ENCODE data around the gene THOP1.

GRCh38 chr19:2790194-2790556 lies 4.9 kb downstream of the THOP1 start:
- TF ChIP-seq CTCF (conservative IDR thresholded peaks at IDR 0.05) (no peak), EZH2 (IDR thresholded peaks at IDR 0.05; ENCODE audit: low read depth) (no peak)

All from PC-9 (cell line).